ENCODE results near the gene RBP3. TPM values are rescaled to one million over a fixed set of nuclear protein-coding genes. Genes with fewer than 3 reads are reported as not detected.

RBP3 gene
- total RNA-seq, 1 donor from 2014 or later: not detected

- Mint-ChIP-seq H3K9me3 (no peaks in the 10 kb centered on the region), H3K27me3 (ENCODE audit: low read depth) (no peaks in the 10 kb centered on the region), H3K4me1 (no peaks in the 10 kb centered on the region), H3K27ac (ENCODE audit: unreplicated experiment) (no peak overlapping the region), H3K36me3 (ENCODE audit: low read depth) (no peaks in the 10 kb centered on the region), H3K4me3 (no peak overlapping the region)
- TF ChIP-seq CTCF (conservative IDR thresholded peaks at IDR 0.05): no peak
- DNase-seq (ENCODE audit: low read depth, low spot score): no peak
Measured at GRCh38 chr10:47359626-47360418, 11.7 kb downstream of the RBP3 start.

GRCh38 chr10:47360419-47361040 is 12.4 kb downstream of the RBP3 start:
- no peaks in the 10 kb centered on the region for H3K4me1 Mint-ChIP-seq
- no peak overlapping the region for H3K4me3 Mint-ChIP-seq
- TF ChIP-seq CTCF (conservative IDR thresholded peaks at IDR 0.05): no peak
- H3K27ac Mint-ChIP-seq (ENCODE audit: unreplicated experiment): no peak overlapping the region
- H3K27me3 Mint-ChIP-seq (ENCODE audit: low read depth): no peaks in the 10 kb centered on the region
- no peaks in the 10 kb centered on the region for H3K36me3 Mint-ChIP-seq (ENCODE audit: low read depth)
- DNase-seq (ENCODE audit: low read depth, low spot score): no peak
- no peaks in the 10 kb centered on the region for H3K9me3 Mint-ChIP-seq

GRCh38 chr10:47361293-47361692 is 13.1 kb downstream of the RBP3 start:
- DNase-seq (ENCODE audit: low read depth, low spot score): peak; percentile 65
- peak; percentile 76 for TF ChIP-seq CTCF (conservative IDR thresholded peaks at IDR 0.05)
- H3K27me3 Mint-ChIP-seq (ENCODE audit: low read depth): no peaks in the 10 kb centered on the region
- H3K36me3 Mint-ChIP-seq (ENCODE audit: low read depth): no peaks in the 10 kb centered on the region
- no peak overlapping the region for H3K27ac Mint-ChIP-seq (ENCODE audit: unreplicated experiment)
- no peaks in the 10 kb centered on the region for H3K9me3 Mint-ChIP-seq
- H3K4me1 Mint-ChIP-seq: no peaks in the 10 kb centered on the region
- H3K4me3 Mint-ChIP-seq: no peak overlapping the region

GRCh38 chr10:47362199-47362598 is 14.0 kb downstream of the RBP3 start:
- TF ChIP-seq CTCF (conservative IDR thresholded peaks at IDR 0.05): no peak
- no peak overlapping the region for H3K27ac Mint-ChIP-seq (ENCODE audit: unreplicated experiment)
- no peak overlapping the region for H3K4me3 Mint-ChIP-seq
- H3K4me1 Mint-ChIP-seq: no peaks in the 10 kb centered on the region
- no peaks in the 10 kb centered on the region for H3K36me3 Mint-ChIP-seq (ENCODE audit: low read depth)
- no peaks in the 10 kb centered on the region for H3K9me3 Mint-ChIP-seq
- no peaks in the 10 kb centered on the region for H3K27me3 Mint-ChIP-seq (ENCODE audit: low read depth)
- no peak for DNase-seq (ENCODE audit: low read depth, low spot score)

- H3K4me1 Mint-ChIP-seq: no peaks in the 10 kb centered on the region
- H3K4me3 Mint-ChIP-seq: no peak overlapping the region
- H3K27me3 Mint-ChIP-seq (ENCODE audit: low read depth): no peaks in the 10 kb centered on the region
- H3K27ac Mint-ChIP-seq (ENCODE audit: unreplicated experiment): no peak overlapping the region
- no peaks in the 10 kb centered on the region for H3K36me3 Mint-ChIP-seq (ENCODE audit: low read depth)
- DNase-seq (ENCODE audit: low read depth, low spot score): no peak
- H3K9me3 Mint-ChIP-seq: no peaks in the 10 kb centered on the region
- TF ChIP-seq CTCF (conservative IDR thresholded peaks at IDR 0.05): no peak
Measured at GRCh38 chr10:47363781-47364180, 15.6 kb downstream of the RBP3 start.
